NCI-H460 (cell line): ENCODE measurements around the gene MRPS6. TPM values are rescaled to one million over a fixed set of nuclear protein-coding genes. Genes with fewer than 3 reads are reported as not detected.

Experiments used
- DNase-seq: peaks from one replicate; pipeline ENCODE4 v3.0.0-alpha.2; 2016; ENCODE audit warnings: low read depth; ENCODE audit errors: extremely low read depth
- total RNA-seq: library from RNA; depleted of rRNA; stranded (reverse); fragments of >200 nt; shearing (Covaris generic); gene quantifications from 2 replicates; pipeline ENCODE4 v1.2.3, GENCODE V29; 2014

MRPS6 gene
- total RNA-seq, 1 experiment from 2014 or later: 20.3 TPM

- DNase-seq: no peak
Observed at GRCh38 chr21:34094949-34095348, 21.6 kb downstream of the MRPS6 start.

DNA sequence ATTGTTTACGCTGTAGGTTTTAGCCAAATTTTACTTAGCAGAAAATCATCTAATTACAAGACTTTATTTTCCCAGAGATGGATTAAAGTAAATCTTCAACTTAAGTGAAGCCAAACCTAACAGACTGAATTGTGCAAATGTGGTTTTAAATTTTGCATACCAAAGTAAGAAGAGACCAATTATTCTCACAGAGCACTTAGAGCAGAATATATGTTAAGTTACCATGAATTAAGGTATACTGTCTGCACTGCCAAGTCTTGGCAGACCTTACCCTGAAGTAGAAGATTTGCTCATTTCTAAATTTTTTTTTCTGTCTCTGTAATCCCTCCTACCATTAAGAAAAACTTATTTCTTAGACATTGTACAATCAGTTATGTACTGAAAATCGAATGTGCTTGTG is 24.1 kb downstream of the MRPS6 start:
- no peak for DNase-seq

DNA sequence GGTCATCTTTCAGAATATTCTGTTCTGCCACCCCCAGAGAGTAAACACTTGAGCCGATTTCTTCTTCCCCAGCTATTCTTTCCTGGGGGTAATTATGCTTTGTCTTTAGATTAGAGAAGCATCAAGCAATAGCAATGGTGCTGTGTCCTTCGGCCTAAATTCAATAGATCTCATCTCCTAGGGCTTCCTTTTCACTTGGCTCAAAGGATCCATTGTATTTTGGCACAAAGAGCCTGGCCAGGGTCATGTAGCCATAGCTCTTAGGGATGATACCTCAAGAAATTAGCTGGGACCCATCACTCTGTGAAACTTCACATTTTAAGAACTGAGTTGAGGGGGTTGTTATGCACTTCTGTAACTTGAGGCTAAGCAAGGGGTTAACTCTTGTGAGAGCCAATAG is 27.0 kb downstream of the MRPS6 start:
- no peak for DNase-seq

- no peak for DNase-seq
Observed at GRCh38 chr21:34100790-34101189, 27.4 kb downstream of the MRPS6 start.

- no peak for DNase-seq
Observed at GRCh38 chr21:34105947-34106541, 32.7 kb downstream of the MRPS6 start.

DNA sequence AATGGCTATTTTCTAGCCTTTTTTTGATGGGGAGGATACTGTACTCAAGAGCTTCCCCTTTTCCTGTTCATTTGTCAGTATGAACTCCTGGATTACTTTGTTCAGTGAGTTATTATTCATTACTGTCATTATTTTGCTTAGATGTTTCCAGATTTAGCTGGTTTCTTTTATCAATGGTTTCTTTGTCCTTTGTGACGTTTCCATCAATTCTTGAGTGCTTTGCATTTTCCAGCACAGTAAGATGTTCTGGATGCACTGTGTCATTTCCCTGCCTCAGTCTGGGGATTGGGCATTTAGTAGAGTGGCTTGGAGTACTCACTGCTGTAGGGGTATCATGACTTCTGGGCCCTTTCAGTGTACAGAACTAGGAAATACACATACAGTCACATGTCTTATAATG is 34.2 kb downstream of the MRPS6 start:
- DNase-seq: no peak

DNA sequence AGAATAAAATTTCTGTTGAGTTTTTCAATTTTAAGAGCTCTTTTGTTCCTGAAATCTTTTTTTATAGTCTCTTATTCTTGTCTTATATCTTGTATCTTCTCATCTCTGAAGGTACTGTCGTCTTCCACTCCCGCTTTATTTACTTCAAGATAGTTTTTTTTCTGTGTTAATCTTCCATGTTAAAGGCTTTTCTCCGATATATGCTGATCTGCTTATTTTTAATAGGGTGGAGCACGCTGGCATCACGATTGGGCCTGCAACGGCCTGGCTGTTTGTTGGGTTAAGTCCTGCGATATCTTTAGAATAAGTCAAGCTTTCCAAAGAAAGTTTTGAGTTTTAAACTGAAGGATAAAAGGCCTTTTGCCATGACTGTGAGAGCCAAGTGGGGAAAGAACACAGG is 35.7 kb downstream of the MRPS6 start:
- DNase-seq: no peak

- DNase-seq: no peak
Observed at GRCh38 chr21:34110594-34111202, 37.3 kb downstream of the MRPS6 start.

DNA sequence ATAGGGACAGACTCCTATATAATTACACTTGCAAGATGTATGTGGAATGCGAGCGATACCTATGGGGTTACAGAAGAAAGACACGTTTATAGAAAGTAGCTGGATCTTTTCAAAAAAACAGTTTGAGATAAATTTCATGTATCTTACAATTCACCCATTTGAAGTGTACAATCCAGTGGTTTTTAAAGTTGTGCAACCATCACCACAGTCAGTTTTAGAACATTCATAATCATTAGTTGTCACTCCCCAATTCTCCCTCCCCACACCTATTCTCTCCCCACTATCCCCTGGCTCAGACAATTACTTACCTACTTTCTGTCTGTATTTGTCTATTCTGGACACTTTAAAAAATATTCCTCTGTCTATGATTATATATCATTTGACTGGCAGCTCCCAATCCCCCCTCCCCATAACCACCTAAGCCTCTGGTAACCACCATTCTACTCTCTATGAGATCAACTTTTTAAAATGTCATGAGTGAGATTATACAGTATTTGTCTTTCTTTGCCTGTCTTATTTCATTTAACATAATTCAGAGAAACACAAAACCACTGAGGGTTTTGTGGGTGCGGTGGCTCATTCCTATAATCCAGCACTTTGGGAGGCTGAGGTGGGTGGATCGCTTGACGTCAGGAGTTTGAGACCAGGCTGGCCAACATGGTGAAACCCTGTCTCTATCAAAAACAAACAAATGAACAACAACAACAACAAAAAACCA is 39.1 kb downstream of the MRPS6 start:
- DNase-seq: no peak

- no peak for DNase-seq
Observed at GRCh38 chr21:34113842-34114241, 40.5 kb downstream of the MRPS6 start.

- no peak for DNase-seq
Observed at GRCh38 chr21:34115160-34115559, 41.8 kb downstream of the MRPS6 start.

- no peak for DNase-seq
Observed at GRCh38 chr21:34116569-34116968, 43.2 kb downstream of the MRPS6 start.

GRCh38 chr21:34120867-34121266 is 47.5 kb downstream of the MRPS6 start:
- DNase-seq: no peak

DNA sequence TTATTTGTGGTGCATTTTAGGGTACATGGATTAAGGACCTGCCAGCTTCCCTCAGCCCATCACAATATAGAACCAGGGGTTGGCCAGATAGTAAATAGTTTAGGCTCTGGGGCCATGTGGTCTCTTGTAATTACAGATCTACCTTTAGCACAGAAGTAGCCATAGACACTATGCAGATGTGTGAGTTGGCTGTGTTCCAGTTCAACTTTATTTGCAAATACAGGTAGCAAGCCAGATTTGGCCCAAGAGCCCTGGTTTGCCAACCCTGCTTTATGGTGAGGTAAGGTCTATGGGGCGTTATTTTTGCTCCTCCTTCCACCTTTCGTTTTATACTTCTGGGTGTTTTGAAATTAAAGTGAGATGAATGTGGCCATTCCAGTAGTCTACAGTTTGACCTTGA is 48.7 kb downstream of the MRPS6 start:
- no peak for DNase-seq

GRCh38 chr21:34123609-34124008 is 50.2 kb downstream of the MRPS6 start:
- no peak for DNase-seq

DNA sequence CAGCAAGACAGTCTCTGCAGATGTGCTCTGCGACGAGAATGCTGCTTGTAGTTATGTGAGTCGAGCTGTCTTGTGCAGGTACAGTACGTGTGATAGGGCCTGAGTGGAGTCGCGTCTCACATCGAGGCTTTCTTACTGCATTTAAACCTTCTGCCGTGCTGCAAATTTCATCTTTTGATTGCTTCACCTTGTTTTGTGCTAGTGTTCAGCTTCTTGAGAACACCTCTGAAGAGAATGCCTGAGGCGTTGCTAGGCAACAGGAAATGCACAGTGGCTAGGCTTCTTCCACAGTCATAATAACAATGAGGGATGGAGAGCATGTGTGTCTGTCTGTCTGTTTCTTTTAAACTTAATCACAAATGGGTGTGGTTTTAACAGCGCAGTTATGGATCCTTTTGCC is 52.9 kb downstream of the MRPS6 start:
- no peak for DNase-seq

DNA sequence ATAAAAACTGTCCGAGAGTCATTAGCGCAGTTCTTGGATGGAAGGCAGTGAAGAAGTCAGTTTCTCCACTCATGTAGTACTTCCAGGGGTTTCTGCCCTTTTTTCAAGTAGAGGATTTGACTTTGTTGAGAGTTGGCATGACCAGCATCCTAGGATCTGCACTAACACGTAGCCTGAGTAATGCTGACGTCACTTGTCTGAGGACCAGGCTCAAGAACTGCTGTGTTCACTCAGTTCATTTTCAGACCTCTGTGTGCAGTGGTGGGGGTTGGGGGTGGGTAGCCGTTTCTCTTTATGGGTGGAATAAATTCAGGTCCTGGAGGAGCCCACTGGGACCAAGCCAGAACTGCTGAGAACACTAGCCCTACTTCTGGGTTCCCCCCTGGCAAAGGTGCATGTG is 53.3 kb downstream of the MRPS6 start:
- DNase-seq: no peak

DNA sequence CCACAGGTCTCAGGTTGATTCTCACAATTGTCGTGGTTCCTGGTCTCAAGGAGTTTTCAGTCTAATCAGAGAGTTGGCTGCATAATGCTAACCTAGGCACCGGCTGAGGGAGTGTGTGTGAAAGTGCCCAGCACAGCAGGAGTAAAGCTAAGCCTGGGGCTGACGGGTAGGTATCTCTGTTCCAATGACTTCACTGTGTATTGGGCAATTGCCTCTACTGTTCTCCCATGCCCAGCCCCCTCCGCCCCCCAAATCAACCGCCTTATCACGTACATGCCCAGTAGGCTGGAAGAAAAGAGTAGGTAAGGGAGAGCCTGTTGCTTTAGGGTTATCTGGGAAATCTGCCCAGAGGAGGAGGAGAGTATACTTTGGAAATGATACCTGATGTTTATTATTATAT is 54.7 kb downstream of the MRPS6 start:
- DNase-seq: no peak

DNA sequence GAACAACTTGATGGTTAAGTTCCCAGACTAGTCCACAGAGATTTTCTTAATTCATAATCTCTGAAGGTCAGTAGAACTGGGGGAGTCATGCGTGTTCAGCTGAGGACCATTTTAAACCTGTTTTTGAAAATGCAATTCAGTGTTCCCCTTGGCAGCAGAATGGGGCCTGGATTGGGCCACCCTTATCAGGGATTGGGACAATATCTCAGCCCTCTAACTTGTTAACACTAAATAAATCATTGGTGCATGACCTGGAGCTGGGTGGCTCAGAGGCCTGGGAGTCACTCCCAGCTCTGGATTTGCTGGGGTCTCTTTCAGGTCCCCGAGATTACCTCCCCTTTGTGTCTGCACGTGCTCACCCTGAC is 55.3 kb downstream of the MRPS6 start:
- DNase-seq: no peak

DNA sequence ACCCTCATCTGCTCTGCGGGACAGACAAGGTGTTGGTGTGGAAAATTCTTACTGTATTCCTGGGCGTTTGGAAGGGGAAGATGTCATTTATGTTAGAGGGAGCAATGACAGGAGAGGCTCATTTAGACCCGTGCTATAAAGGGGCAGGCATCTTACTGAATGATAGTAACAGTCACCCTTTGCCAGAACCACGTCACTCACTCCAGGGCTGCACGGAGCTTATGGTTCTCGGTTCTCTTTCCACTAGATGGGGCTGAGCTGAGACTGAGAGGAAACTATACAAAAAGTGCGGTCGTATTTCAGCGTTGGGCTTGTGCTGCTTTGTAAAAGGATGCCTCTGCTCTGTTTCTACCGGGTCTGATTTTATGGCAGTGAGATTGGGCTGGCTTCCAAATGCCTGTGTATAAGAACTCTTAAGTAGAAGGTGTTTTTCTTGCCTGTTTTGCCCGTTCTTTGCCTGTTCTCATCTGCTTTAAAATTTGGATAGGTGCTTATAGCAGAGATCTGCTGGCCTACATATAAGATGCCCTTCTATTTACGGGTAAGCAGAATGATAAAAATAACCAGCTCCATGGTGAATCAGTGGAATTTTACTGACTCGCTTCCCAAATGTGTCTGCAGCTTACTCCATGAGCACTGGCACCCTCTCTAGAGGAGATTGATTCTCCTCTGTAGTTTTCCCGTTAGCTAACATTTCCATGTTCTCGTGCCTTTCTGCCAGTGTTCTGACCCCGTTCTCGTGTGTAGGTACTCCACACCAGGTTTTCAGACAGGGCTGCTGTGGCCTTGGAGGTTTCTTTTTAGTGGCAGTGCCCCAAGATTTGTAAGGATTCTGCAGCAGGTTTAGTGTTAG is 55.9 kb downstream of the MRPS6 start:
- no peak for DNase-seq

DNA sequence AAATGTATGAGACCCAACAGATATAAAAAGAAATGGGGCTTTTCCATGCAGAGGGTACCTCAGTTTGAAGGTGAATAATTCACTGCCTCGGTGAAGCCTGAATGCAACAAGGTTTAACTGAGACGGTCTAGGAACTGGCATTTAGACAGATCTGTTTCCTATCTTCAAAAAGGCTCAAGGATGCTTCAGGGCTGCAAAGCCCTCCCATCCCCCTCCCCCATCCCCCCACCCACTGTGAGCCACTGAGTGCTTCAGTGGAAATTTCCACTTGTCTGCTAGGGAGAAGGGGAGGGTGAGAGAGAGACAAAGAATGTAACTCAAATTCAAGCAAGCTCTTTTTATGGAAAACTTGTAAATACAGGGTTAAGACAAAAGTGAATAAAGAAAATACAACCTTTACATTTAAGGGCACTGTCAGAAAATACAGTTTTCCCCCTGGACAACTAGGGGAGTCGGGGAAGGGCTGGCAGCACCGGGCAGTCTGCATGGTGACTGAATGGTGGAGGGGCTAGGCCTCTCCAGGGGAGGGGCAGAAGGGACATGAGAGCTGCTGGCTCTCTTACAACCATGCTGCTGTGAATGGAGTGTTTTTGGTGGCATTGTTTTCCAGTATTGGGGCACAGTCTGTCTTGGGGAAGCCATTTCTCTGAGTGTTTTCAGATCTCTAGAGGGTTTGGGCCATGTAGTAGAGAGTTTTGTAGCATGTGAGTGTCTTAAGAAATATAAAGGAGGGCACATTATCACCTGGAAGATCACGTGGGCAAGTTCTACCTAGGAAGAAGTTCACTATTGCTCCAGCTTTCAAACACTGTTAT is 56.7 kb downstream of the MRPS6 start:
- DNase-seq: no peak
